DND-41 (cell line): ENCODE results near the gene C1QB.

Source experiments
- ATAC-seq: fragments of 200-7000 bp; cut with Tn5 transposase; 3 replicates; pipeline ENCODE4 v1.9.1; 2021; ENCODE audit warnings: low read depth; ENCODE audit not compliant: insufficient read depth
- DNase-seq: peaks from one replicate; pipeline ENCODE4 v3.0.0-alpha.2; 2020
- H2AFZ ChIP-seq: 2 replicates; pipeline ENCODE4 v1.6.0; 2012; ENCODE audit warnings: low read depth, low read length
- H3K27ac ChIP-seq: 2 replicates; pipeline ENCODE4 v1.5.1; 2012; ENCODE audit warnings: low read length, inconsistent platforms
- H3K27me3 ChIP-seq: fragments of 200-600 bp; sonication (generic); 2 replicates; pipeline ENCODE4 v1.6.0; 2012; ENCODE audit warnings: low read length, mild to moderate bottlenecking, inconsistent platforms; ENCODE audit not compliant: insufficient read depth, poor library complexity
- H3K36me3 ChIP-seq: 2 replicates; pipeline ENCODE4 v1.5.1; 2012; ENCODE audit warnings: low read length, inconsistent platforms; ENCODE audit not compliant: insufficient read depth
- H3K4me1 ChIP-seq: 2 replicates; pipeline ENCODE4 v1.5.1; 2012; ENCODE audit warnings: mild to moderate bottlenecking, low read length; ENCODE audit not compliant: insufficient read depth
- H3K4me2 ChIP-seq: 2 replicates; pipeline ENCODE4 v1.6.0; 2012; ENCODE audit warnings: mild to moderate bottlenecking, moderate library complexity, low read length, inconsistent platforms; ENCODE audit not compliant: insufficient read depth
- H3K4me3 ChIP-seq, 2 experiments: fragments of 200-600 bp in 1 of 2; shearing (Covaris generic) in 1 of 2; 2 replicates each; pipeline ENCODE4 v1.5.1; 2012 to 2016; ENCODE audit warnings: inconsistent platforms in 2 of 2, low read length in 2 of 2, mild to moderate bottlenecking in 2 of 2, low read depth in 1 of 2, moderate library complexity in 1 of 2
- H3K79me2 ChIP-seq: 2 replicates; pipeline ENCODE4 v1.6.0; 2012; ENCODE audit warnings: low read length, inconsistent platforms; ENCODE audit not compliant: insufficient read depth
- H3K9ac ChIP-seq: 2 replicates; pipeline ENCODE4 v1.6.0; 2012; ENCODE audit warnings: low read depth, mild to moderate bottlenecking, inconsistent platforms, low read length, moderate library complexity
- H3K9me3 ChIP-seq: 2 replicates; pipeline ENCODE4 v1.5.1; 2012; ENCODE audit warnings: low read length, moderate library complexity, mild to moderate bottlenecking, inconsistent platforms; ENCODE audit not compliant: insufficient read depth, severe bottlenecking
- H4K20me1 ChIP-seq: 2 replicates; pipeline ENCODE4 v1.6.0; 2012; ENCODE audit warnings: low read length; ENCODE audit not compliant: insufficient read depth
- CTCF ChIP-seq: IDR thresholded peaks from 2 replicates; pipeline ENCODE4 v1.5.1; 2012; ENCODE audit warnings: borderline replicate concordance, low read length, moderate library complexity, mild to moderate bottlenecking; ENCODE audit not compliant: poor library complexity, severe bottlenecking; ENCODE audit errors: extremely low read depth
- EZH2 ChIP-seq: IDR thresholded peaks from 3 replicates; pipeline ENCODE4 v1.6.1; 2012; ENCODE audit warnings: borderline replicate concordance, low read depth, mild to moderate bottlenecking, moderate library complexity, low read length, inconsistent platforms; ENCODE audit not compliant: severe bottlenecking

Gene C1QB

GRCh38 chr1:22651941-22652856 lies 837 bp upstream of the C1QB start:
- H3K4me3 ChIP-seq: no peak overlapping the region
- H2AFZ ChIP-seq: no peak overlapping the region
- DNase-seq: no peak
- peaks cover 6% of the 10 kb centered on the region; the same call in 1 of the 2 replicates for H4K20me1 ChIP-seq
- H3K27ac ChIP-seq: no peak overlapping the region
- H3K9me3 ChIP-seq: no peaks in the 10 kb centered on the region
- no peaks in the 10 kb centered on the region for H3K79me2 ChIP-seq
- no peak for TF ChIP-seq CTCF
- TF ChIP-seq EZH2: no peak
- peaks cover 9% of the 10 kb centered on the region for H3K27me3 ChIP-seq
- H3K4me1 ChIP-seq: no peaks in the 10 kb centered on the region
- ATAC-seq: no peak
- no peak overlapping the region for H3K9ac ChIP-seq
- H3K36me3 ChIP-seq: no peaks in the 10 kb centered on the region
- H3K4me2 ChIP-seq: no peak overlapping the region

- no peaks in the 10 kb centered on the region for H3K79me2 ChIP-seq
- no peak overlapping the region for H3K4me2 ChIP-seq
- peaks cover 14% of the 10 kb centered on the region for H3K27me3 ChIP-seq
- H3K9me3 ChIP-seq: no peaks in the 10 kb centered on the region
- no peak for DNase-seq
- H3K27ac ChIP-seq: no peak overlapping the region
- H4K20me1 ChIP-seq: peaks cover 6% of the 10 kb centered on the region; the same call in 1 of the 2 replicates
- H3K4me1 ChIP-seq: no peaks in the 10 kb centered on the region
- ATAC-seq: no peak
- H2AFZ ChIP-seq: no peak overlapping the region
- H3K36me3 ChIP-seq: no peaks in the 10 kb centered on the region
- no peak overlapping the region for H3K9ac ChIP-seq
- TF ChIP-seq CTCF (peak; percentile 15), EZH2 (no peak)
- H3K4me3 ChIP-seq: no peak overlapping the region
These were observed 1.7 kb downstream of the C1QB start for GRCh38 chr1:22654692-22655091.

- Histone ChIP-seq H3K27me3 (peaks cover 10% of the 10 kb centered on the region), H4K20me1 (peaks cover 6% of the 10 kb centered on the region; the same call in 1 of the 2 replicates), H3K4me1 (no peaks in the 10 kb centered on the region), H3K36me3 (no peaks in the 10 kb centered on the region), H3K4me2 (no peak overlapping the region), H3K79me2 (no peaks in the 10 kb centered on the region), H3K9ac (no peak overlapping the region), H3K27ac (no peak overlapping the region), H2AFZ (no peak overlapping the region), H3K4me3 (no peak overlapping the region), H3K9me3 (no peaks in the 10 kb centered on the region)
- TF ChIP-seq CTCF: peak; percentile 32
- TF ChIP-seq EZH2: no peak
- DNase-seq: no peak
- no peak for ATAC-seq
These were observed 5.5 kb downstream of the C1QB start for GRCh38 chr1:22658385-22659163.
